CD4-positive, alpha-beta T cell treated with Interleukin-10 for 1 hour (primary cell): Measurements from ENCODE around the gene MAMDC4.
A peak's percentile ranks its signal among the peaks of the same experiment; 100 is the strongest.
"Not testable (repeated sequence)": the region's sequence is repeated elsewhere in the genome, so short reads cannot be mapped to it uniquely, and the experiment has no call there.

Experiments
- DNase-seq: peaks from one replicate; pipeline ENCODE4 v3.0.0-alpha.2; 2020

The MAMDC4 gene

DNA sequence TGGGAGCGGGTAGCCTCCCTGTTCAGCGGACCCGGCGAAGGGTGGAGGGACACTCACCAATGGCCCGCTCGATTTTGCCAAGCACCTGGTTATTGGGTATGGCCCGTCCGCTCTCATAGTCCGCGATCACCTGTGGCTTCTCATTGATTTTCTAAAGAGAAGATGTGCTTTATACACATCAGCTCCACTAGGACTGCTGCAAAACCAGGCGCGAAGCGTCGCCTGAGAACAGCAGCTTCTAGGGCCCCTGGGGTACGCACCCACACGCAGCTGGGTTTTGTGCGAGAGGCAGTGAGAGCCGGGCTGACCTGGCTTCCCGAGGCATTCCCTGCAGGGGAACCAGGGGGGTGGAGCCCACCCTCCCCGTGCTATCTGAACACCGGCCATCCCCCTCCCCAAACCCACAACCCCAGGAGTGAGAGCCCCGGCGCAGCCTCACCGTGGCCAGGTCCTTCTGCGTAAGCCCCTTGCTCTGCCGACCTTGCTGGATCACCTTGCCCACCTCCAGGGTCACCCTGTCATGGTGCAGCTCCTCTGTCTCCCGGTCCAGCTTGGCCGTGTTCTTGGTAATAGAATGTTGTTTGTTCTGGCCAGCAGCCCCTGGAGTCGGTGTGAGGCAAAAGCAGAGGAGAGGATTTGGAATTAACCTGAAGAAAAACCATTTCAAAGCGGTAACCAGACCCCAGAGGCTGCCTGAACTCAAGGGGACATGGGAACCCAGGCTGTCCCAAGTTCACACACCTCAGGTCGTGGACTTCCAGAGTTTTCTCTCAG is 10.9 kb downstream of the MAMDC4 start:
- no peak for DNase-seq

GRCh38 chr9:136863623-136864273 is 11.6 kb downstream of the MAMDC4 start:
- DNase-seq = no peak

DNA sequence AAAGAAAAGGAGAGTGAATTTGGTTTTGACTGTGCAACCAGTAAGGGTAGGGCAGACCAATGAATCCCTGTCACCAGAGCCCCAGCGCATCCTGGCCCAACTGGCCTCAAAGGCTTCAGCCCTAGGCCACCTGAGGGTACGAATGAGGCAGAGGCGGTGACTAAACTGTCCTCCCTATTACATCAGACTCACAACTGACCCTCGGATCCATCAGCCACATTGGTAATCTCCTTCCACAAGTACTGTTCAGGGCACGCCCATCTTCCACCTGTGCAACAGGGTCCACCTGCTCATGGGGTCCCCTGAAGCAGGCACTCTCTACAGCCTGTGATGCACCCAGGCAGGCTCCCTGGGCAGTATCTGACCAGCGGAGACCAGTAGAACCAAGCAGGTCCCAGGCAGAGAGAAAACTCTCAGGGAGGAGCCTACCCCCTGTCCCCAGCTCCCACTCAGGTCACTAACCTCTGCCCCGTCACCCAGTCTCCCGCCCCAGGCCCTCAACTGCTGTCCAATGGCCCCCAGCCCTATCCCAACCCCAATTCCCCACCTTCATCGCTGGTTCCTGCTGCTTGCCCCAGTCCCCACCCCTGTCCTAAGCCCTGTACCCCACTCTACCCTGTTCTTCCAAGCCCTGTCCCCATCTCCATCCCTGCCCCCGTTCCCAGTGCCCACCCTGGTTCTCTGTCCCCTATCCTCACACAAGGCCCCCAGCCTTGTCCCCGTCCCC is 13.1 kb downstream of the MAMDC4 start:
- DNase-seq = no peak

GRCh38 chr9:136865768-136866103 is 13.6 kb downstream of the MAMDC4 start:
- no peak for DNase-seq

- not testable (repeated sequence) for DNase-seq
Measured at GRCh38 chr9:136866898-136867421, 14.8 kb downstream of the MAMDC4 start.

DNA sequence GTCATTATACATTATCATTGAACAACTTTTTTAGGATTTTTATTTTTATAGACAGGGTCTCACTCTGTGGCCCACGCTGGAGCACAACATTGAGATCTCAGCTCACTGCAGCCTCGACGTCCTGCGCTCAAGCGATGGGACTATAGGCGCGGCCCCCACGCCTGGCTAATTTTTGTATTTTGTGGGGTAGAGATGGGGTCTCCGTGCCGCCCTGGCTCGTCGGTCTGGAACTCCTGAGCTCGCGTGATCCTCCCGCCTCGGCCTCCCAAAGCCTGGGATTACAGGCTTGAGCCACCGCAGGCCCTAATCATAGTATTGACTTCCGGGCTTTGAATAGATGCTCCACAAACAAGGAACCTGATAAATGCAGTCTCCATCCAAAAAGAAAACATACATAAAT is 15.3 kb downstream of the MAMDC4 start:
- DNase-seq = no peak

- DNase-seq = no peak
Measured at GRCh38 chr9:136867917-136868316, 15.8 kb downstream of the MAMDC4 start.

DNA sequence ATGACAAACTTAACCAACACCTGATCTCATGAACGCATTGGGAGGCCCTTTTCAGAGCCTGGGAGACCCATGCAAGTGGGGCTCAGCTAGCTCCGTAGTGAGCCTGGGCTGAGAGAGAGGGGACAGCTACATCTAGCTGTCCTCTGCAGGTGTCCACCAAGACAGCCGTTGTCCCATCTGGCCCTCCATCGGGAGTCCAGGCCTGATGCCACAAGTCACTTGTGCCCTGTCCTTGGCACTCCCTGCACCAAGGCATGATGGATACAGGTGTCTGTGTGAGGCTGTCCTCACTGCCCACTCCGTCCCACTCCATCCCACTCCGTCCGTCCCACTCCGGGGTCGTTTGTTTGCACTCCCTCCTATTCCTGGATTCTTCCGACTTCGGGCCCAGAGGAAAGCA is 16.5 kb downstream of the MAMDC4 start:
- no peak for DNase-seq

DNA sequence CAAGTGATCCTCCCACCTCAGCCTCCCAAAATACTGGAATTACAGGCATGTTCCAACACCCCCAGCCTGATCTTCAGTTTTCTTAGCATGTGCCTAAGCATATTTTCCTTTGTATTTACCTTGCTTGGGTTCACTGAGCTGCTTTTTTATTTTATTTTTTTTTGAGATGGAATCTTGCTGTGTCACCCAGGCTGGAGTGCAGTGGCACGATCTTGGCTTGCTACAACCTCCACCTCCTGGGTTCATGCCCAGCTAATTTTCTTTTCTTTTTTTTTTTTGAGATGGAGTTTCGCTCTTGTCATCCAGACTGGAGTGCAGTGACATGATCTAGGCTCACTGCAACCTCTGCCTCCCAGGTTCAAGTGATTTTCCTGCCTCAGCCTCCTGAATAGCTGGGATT is 17.5 kb downstream of the MAMDC4 start:
- DNase-seq = not testable (repeated sequence)

DNA sequence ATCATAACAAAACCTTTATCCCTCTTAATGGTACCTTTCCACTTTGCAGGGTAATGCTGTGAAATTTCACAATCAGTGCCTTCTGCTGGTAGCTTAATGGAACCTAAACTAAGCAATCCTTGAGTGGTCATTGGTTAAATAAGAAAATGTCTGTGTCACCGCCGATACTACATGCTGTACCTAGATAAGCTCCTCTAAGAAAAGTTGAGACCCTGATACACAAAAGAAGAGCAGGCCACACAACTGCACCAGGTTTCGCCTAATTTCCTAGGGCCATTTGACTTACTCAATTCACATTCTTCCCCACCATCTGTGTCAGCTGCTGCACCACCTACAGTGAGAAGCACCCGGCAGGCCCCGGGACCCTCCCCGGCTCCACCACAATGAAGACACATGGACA is 23.0 kb downstream of the MAMDC4 start:
- no peak for DNase-seq

- DNase-seq = no peak
Measured at GRCh38 chr9:136876476-136876875, 24.3 kb downstream of the MAMDC4 start.

GRCh38 chr9:136880651-136881050 is 28.5 kb downstream of the MAMDC4 start:
- no peak for DNase-seq

DNA sequence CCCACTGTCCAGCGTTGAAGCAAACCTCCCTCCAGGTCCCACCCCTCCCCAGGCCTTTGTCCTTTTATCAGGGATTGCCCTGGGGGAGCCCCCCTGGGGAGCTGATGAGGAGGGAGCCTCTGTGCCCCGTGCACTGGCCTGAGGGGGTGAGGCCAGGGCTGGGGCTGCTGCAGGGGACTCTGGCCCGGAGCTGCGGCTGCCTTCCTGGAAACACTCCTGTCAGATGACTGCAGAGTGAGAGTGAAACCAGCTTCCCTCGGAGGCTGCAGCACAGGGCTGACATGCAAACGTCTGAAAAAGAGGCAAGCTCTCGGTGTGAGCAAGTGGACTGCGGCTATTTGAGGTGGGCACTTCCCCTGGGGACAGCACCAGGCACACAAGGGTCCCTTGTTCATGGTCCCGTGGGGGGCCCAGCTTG is 29.6 kb downstream of the MAMDC4 start:
- peak; percentile 47 for DNase-seq

DNA sequence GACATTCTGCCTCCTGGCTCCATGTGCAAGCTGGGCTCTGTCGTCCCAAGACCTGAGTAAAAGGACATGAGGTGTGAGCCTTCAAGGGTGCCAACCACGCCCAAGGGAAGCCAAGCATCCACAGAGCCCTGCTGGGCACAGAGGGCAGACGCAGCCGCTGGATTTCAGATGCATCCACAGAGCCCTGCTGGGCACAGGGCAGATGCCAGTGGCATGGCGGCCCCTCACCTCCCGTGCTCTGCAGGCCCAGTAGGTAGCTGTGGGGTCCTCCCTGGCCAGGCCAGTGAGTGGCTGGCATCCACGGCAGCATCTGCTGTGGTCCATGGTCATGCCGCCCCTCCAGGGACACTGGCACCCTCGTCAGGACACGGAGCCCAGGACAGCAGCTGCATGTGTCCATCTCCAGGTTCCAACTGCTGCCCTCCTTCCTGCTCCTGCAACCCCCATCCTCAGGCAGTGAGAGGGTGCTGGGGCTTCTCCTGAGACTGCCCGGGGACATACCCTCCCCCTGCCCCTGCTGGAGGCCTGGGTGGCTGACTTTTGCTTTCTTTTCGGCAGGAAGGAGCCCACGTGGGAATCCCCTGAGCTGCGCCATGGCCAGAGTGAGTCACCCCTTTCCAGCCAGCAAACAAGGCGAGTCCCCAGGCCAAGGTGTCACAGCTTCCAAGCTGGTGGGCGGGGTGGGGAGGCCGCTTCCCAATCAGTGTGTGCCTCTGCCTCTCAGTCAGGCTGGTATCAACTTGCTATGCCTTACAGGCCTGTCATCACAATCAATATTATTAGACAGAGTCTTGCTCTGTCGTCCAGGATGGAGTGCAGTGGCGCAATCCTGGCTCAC is 30.2 kb downstream of the MAMDC4 start:
- DNase-seq = peak; percentile 90

- DNase-seq = not testable (repeated sequence)
Measured at GRCh38 chr9:136882947-136883283, 30.8 kb downstream of the MAMDC4 start.

DNA sequence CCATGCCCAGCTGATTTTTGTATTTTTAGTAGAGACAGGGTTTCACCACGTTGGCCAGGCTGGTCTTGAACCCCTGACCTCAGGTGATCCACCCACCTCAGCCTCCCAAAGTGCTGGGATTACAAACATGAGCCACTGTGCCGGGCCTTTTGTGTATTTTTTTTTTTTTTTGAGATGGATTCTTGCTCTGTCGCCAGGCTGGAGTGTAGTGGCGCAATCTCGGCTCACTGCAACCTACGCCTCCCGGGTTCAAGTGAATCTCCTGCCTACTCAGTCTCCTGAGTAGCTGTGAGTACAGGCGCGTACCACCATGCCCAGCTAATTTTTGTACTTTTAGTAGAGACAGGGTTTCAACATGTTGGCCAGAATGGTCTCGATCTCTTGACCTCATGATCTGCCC is 31.5 kb downstream of the MAMDC4 start:
- not testable (repeated sequence) for DNase-seq

DNA sequence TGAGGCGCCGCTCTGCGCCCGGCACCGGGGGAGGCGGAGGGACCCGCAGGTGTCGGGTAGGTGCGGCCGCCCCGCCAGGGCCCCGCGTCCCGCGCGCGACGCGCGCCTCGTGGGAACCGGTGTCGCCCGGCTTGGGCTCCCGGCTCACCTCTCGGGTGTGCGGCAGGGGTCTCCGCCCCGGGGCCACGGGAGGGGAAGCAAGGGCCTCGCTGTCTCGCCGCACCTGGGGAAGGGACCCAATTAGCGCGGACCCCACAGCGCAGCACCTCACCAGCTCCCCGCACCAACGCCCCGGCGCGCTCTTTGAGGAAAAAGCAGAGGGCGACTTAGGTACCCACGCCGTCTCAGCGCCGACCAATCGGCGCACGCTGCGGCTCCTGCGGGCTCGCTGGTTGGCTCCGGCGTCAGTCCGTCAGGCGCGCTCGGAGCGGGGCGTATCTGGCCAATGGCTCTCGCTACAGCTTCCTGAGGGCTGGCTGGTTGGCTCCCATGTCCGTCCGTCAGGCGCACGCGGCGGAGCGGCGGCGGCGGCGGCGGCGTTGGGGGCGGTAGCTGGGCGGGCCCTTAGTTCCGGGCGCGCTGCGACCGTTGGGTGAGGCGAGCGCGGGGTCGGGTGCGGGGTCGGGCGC is 33.9 kb downstream of the MAMDC4 start, which contains the start of gene TRAF2:
Gene TRAF2, plus strand, starts transcription at position 567 of the 629 bp plus-strand sequence. CDS start 12,225 bp downstream, outside the sequence.
- DNase-seq = peak; percentile 98

DNA sequence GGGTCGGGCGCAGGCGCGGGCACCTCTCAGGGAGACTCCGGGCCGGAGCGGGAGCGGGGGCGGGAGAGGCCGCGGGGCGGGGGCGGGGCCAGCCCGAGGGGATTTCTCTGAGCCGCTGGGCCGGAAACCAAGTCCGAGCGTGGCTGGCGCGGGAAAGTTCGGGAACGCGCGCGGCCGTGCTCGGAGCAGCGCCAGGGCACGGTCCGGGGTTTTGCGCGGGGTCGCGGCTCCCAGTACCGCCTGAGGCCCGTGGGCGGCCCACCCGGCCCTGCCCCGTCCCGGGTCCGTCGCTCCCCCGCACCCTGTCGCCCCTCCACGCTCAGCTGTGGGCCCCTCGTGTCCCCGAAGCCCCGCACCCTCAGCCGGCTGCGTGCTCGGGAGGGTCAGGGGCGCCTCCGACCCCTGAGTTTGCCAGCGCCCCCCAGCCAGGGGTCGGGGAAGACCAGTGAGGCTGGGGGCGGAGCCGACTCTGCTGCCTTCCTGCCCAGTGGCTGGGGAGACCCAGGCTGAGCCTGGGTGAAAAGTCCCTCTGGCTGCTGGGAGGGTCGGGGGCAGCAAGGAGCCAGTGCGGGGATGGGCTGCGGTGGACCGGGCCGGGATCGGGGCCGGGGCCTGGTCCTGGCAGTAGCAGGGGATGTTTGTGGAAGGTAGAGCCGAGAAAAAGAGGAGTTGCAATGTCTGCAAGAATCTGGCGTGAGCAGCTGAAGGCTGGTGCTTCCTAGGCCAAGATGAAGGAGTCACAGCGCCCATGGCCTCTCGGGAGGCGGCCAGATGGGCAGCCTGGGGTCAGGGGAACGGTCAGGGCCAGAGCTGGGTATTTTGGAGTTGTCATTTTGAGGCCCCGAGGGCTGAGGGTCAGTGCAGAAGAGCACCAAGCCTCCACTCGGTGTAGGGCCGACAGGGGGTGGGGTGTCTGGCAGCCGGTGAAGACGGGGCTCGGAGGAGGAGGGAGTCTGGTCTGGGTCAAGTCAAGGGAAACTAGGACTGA is 34.8 kb downstream of the MAMDC4 start:
- peak; percentile 34 for DNase-seq

GRCh38 chr9:136888454-136888853 is 36.3 kb downstream of the MAMDC4 start:
- DNase-seq = no peak

DNA sequence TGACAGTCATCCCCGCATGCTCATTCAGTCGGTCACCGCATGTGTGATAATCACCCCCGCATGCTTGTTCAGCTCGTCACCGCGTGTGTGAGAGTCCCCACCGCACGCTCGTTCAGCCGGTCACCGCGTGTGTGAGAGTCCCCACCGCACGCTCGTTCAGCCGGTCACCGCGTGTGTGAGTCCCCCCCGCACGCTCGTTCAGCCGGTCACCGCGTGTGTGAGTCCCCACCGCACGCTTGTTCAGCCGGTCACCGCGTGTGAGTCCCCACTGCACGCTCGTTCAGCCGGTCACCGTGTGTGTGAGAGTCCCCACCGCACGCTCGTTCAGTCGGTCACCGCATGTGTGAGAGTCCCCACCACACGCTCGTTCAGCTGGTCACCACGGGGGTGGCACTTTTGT is 37.7 kb downstream of the MAMDC4 start:
- DNase-seq = no peak

DNA sequence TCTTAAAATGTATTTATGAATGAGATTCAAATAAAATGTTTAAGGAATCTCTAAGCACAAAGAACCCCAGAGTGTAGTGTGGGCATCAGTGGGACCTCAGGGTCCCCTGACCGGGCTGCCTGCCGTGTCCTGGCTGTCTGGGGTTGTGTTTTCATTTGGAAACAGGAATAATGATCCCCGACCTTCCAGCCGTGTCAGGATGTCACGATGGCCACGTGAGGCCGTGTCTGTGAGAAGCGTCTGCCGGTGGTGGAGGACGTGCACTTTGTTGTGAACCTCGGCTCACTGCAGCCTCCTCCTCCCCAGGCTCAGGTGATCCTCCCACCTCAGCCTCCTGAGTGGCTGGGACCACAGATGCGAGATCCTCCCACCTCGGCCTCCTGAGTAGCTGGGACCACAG is 38.5 kb downstream of the MAMDC4 start:
- DNase-seq = no peak
